ENCODE results near the gene PROSER3.

Gene PROSER3

GRCh38 chr19:35783469-35784434, 25.8 kb downstream of the PROSER3 start:
- no peak overlapping the region for H3K4me3 ChIP-seq (ENCODE audit: low read depth, low read length)
- no peak for DNase-seq (ENCODE audit: low read depth)
- TF ChIP-seq CTCF (conservative IDR thresholded peaks at IDR 0.05; ENCODE audit: low read depth, low read length), result no peak

DNA sequence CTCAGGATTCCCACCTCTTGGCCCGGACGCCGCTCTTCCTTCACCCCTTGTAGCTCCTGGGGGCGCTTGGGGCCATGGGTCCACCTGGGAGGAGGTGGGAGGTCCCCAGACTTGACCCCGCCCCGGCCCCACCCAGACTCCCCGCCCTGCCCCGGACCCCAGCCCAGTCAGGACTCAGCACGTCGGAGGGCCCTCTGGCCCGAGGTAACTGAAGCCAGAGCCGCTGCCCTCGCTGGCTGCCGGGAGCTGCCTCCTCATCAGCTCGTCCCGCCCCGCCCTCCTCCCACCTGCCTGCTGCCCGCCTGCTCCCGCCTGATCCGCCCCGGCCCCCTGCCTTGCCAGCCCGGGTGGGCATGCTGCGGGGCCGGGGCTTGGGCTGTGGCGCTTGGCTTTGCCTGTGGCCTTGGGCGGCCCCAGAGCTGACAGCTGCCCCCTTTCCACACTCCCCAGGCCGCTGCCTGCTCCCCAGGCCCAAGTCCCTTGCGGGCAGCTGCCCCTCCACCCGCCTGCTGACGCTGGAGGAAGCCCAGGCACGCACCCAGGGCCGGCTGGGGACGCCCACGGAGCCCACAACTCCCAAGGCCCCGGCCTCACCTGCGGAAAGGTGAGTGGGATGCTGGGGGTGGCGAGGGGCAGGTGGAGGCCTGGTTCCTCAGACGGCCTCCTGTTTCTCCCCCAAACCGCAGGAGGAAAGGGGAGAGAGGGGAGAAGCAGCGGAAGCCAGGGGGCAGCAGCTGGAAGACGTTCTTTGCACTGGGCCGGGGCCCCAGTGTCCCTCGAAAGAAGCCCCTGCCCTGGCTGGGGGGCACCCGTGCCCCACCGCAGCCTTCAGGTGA, 26.7 kb downstream of the PROSER3 start:
- TF ChIP-seq CTCF (conservative IDR thresholded peaks at IDR 0.05; ENCODE audit: low read depth, low read length), result no peak
- DNase-seq (ENCODE audit: low read depth), result no peak
- H3K4me3 ChIP-seq (ENCODE audit: low read depth, low read length), result no peak overlapping the region

DNA sequence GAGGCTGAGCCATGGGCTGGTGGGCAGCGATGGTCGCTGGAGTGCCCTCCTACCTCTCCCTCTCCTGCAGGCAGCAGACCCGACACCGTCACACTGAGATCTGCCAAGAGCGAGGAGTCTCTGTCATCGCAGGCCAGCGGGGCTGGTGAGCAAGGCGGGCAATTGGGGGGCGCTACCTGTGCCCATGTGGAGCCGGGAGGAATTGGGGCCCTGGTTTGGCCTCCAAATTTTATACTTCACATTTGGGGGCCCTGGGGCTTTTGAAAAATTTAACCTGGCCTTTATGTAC, 27.3 kb downstream of the PROSER3 start:
- H3K4me3 ChIP-seq (ENCODE audit: low read depth, low read length), result no peak overlapping the region
- no peak for TF ChIP-seq CTCF (conservative IDR thresholded peaks at IDR 0.05; ENCODE audit: low read depth, low read length)
- DNase-seq (ENCODE audit: low read depth), result no peak

- no peak for DNase-seq (ENCODE audit: low read depth)
- H3K4me3 ChIP-seq (ENCODE audit: low read depth, low read length), result no peak overlapping the region
- no peak for TF ChIP-seq CTCF (conservative IDR thresholded peaks at IDR 0.05; ENCODE audit: low read depth, low read length)
Observed at GRCh38 chr19:35786299-35787160, 28.6 kb downstream of the PROSER3 start.

DNA sequence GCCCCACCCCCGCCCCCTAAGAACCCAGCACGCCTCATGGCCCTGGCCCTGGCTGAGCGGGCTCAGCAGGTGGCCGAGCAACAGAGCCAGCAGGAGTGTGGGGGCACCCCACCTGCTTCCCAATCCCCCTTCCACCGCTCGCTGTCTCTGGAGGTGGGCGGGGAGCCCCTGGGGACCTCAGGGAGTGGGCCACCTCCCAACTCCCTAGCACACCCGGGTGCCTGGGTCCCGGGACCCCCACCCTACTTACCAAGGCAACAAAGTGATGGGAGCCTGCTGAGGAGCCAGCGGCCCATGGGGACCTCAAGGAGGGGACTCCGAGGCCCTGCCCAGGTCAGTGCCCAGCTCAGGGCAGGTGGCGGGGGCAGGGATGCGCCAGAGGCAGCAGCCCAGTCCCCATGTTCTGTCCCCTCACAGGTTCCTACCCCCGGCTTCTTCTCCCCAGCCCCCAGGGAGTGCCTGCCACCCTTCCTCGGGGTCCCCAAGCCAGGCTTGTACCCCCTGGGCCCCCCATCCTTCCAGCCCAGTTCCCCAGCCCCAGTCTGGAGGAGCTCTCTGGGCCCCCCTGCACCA, 29.3 kb downstream of the PROSER3 start:
- no peak overlapping the region for H3K4me3 ChIP-seq (ENCODE audit: low read depth, low read length)
- TF ChIP-seq CTCF (conservative IDR thresholded peaks at IDR 0.05; ENCODE audit: low read depth, low read length), result no peak
- DNase-seq (ENCODE audit: low read depth), result no peak

GRCh38 chr19:35788205-35788960, 30.4 kb downstream of the PROSER3 start:
- H3K4me3 ChIP-seq (ENCODE audit: low read depth, low read length), result no peak overlapping the region
- no peak for TF ChIP-seq CTCF (conservative IDR thresholded peaks at IDR 0.05; ENCODE audit: low read depth, low read length)
- DNase-seq (ENCODE audit: low read depth), result no peak
